Measurements from ENCODE around the gene SCUBE1.

SCUBE1 gene

GRCh38 chr22:43253839-43254238 lies 89.3 kb downstream of the SCUBE1 start:
- DNase-seq: no peak

DNA sequence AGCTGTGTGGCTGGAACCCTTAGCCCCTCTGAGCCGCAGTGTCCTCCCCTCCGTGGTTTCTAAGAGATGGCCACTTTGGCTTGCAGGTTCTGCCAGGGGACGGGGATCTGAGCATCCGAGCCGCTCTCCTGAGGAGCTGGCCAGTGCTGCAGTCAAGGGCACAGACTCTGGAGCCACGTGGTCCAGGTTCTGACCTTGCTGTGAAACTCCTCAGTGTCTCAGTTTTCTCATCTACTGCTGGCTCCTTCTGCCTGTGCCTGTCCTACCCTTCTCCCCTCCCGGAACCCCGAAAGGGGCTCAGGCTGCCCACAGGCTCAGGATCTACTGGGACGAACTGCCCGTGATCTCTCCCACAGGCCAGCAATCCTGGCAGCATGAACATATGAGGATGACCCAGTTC lies 90.9 kb downstream of the SCUBE1 start:
- no peak for DNase-seq

GRCh38 chr22:43249789-43250471 lies 93.2 kb downstream of the SCUBE1 start:
- no peak for DNase-seq

GRCh38 chr22:43247546-43248260 lies 95.5 kb downstream of the SCUBE1 start:
- DNase-seq: no peak

GRCh38 chr22:43246188-43246587 lies 97.0 kb downstream of the SCUBE1 start:
- DNase-seq: no peak

DNA sequence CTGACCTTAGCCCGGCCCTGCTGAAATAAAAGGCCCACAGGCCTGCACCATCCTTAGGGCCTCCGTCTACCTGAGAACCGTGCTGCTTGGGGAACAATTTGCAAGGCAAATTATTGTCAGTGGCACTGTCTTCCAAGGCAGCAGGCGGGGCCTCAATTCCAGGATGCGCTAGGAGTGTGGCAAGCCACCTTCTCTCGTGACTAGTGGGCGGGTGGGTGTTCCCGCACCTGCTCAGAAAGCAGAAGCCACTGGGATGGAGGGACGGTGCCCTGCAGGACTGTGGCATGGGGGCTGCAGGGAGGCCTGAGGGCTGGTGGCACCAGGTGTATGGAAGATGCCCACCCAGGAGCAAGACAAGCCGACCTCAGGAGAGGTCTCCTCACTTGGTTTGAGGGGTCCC lies 97.5 kb downstream of the SCUBE1 start:
- no peak for DNase-seq

- no peak for DNase-seq
These were observed 98.2 kb downstream of the SCUBE1 start for GRCh38 chr22:43244803-43245527.

DNA sequence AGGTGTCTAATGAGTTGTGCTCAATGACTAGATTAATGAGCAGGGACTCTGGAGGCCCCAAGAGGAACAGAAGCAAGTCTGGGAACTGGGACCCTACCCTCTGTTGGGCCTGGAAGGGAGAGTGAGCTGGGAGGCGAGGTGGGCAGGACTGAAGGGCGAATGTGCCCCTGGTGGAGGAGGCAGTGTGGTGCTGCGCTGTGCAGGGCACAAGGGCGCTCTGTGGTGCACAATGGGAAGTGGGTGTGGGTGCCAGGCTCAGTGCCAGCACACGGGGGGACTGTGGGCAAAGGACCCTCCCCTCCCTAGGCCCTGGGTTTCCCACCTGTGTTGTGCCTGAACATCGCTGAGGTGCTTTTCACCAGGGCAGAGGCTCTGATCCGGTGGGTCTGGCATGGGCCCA lies 98.8 kb downstream of the SCUBE1 start:
- no peak for DNase-seq

- no peak for DNase-seq
These were observed 99.8 kb downstream of the SCUBE1 start for GRCh38 chr22:43243324-43243723.

DNA sequence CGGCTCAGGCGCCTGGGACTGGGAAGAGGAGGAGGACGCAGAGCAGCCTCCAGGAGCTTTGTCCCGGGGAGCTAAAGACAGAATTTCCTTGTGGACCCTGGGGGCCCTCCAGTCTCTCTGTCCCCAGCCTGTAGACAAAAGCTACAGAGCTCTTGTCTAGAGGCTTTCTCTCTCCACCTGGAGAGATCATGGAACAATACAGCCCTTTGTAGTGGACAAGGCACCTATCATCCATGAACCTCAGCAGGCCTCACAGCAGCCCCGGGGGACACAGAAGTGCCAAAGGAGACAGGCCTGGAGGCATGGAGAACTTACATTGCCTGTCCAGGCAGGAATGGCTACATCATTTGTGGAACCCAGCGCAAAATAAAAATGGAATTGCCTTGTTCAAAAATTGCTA lies 100.5 kb downstream of the SCUBE1 start:
- DNase-seq: no peak

DNA sequence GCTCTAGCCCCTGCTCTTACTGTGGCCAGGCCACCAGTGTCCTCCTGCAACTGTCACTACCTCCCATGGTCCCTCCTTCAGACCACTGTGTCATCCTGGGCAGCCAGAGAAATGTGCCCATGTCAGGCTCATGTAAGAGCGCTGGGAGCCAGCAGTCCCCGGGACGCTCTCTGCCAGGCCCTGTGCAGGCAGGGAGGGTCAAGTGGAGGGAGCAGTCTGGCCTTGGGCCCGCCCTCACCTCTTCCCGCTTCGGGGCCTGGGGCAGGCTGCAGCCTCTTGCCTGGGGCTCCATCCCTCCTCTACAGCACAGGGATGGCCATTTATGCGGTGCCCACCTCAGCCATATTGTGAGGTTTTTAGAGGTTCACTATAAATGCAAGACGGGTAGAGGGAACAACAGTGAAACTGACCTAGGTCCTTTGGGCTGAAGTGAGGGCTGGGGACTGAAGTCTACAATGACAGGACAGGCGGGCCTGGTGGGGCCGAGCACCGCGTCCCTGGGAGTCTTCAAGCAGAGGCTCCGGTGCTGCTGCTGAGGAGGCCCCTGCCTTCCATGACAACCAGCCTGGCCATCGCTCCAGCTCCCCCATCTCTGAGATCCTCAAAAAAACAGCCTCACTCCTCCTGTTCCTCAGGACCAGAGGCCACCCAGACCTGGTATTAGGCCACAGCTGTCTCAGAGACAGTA lies 101.3 kb downstream of the SCUBE1 start:
- DNase-seq: no peak

- no peak for DNase-seq
These were observed 102.0 kb downstream of the SCUBE1 start for GRCh38 chr22:43241138-43241597.

- DNase-seq: no peak
These were observed 102.6 kb downstream of the SCUBE1 start for GRCh38 chr22:43240614-43241013.

GRCh38 chr22:43239956-43240355 lies 103.2 kb downstream of the SCUBE1 start:
- DNase-seq: no peak

- DNase-seq: no peak
These were observed 103.9 kb downstream of the SCUBE1 start for GRCh38 chr22:43239193-43239780.

- DNase-seq: no peak
These were observed 104.6 kb downstream of the SCUBE1 start for GRCh38 chr22:43238526-43239006.

- no peak for DNase-seq
These were observed 105.9 kb downstream of the SCUBE1 start for GRCh38 chr22:43237280-43237679.

- DNase-seq: no peak
These were observed 106.6 kb downstream of the SCUBE1 start for GRCh38 chr22:43236411-43237166.

GRCh38 chr22:43235445-43236409 lies 107.4 kb downstream of the SCUBE1 start:
- no peak for DNase-seq

GRCh38 chr22:43234264-43234988 lies 108.7 kb downstream of the SCUBE1 start:
- no peak for DNase-seq
